Ascending aorta (tissue), 2 donors: ENCODE results near the gene ATXN1. TPM values are rescaled to one million over a fixed set of nuclear protein-coding genes. Genes with fewer than 3 reads are reported as not detected.
A peak's percentile ranks its signal among the peaks of the same experiment; 100 is the strongest.
"Not testable (repeated sequence)": the region's sequence is repeated elsewhere in the genome, so short reads cannot be mapped to it uniquely, and the experiment has no call there.

Source experiments
- DNase-seq, 2 donors: peaks; one replicate each; pipeline ENCODE4 v3.0.0-alpha.2; 2019; ENCODE audit warnings: low spot score in 2 of 2
- H3K27ac ChIP-seq, 2 donors: fragments of 200-600 bp; sonication (generic); one replicate each; pipeline ENCODE4 v1.5.1; 2016 to 2017; ENCODE audit warnings: mild to moderate bottlenecking in 1 of 2
- H3K27me3 ChIP-seq: fragments of 200-600 bp; sonication (generic); one replicate; pipeline ENCODE4 v1.5.1; 2017
- H3K36me3 ChIP-seq, 2 donors: fragments of 200-600 bp; sonication (generic); one replicate each; pipeline ENCODE4 v1.5.1; 2016
- H3K4me1 ChIP-seq, 2 donors: fragments of 200-600 bp; sonication (generic); one replicate each; pipeline ENCODE4 v1.5.1; 2016 to 2017; ENCODE audit warnings: mild to moderate bottlenecking in 1 of 2
- H3K4me3 ChIP-seq, 2 donors: fragments of 200-600 bp; sonication (generic); one replicate each; pipeline ENCODE4 v1.5.1; 2016 to 2017; ENCODE audit warnings: mild to moderate bottlenecking in 1 of 2
- H3K9me3 ChIP-seq, 2 donors: fragments of 200-600 bp; sonication (generic); one replicate each; pipeline ENCODE4 v1.5.1; 2016
- CTCF ChIP-seq, 3 experiments: fragments of 200-600 bp in 2 of 3; fragments of 450-650 bp in 1 of 3; sonication (generic) in 2 of 3; IDR thresholded peaks; one replicate each; pipeline ENCODE4 v1.5.1; 2016 to 2019; ENCODE audit warnings: antibody characterized with exemption in 3 of 3, mild to moderate bottlenecking in 1 of 3, moderate library complexity in 1 of 3
- intact Hi-C: fragments of 100-400 bp; cut with DNase I; formaldehyde crosslinking; loops from one replicate; pipeline ENCODE4 v1.15.1; 2023
- total RNA-seq: library from RNA; depleted of rRNA; stranded (reverse); fragments of >200 nt; gene quantifications from one replicate; pipeline ENCODE4 v1.1.0, GENCODE V29; 2016

The ATXN1 gene
- total RNA-seq, 1 donor from 2014 or later = 68.3 TPM

- no peaks in the 10 kb centered on the region for H3K9me3 ChIP-seq
- intact Hi-C loops = loop anchor here (10.0 kb wide), 1 partner anchor 1041 kb away; the partner anchor contains the start of gene DTNBP1
- no peak for TF ChIP-seq CTCF (IDR thresholded peaks at IDR 0.05)
- H3K4me1 ChIP-seq = peaks cover 5 to 28% of the 10 kb centered on the region in 2 donors
- no peak overlapping the region for H3K27ac ChIP-seq
- H3K4me3 ChIP-seq = no peak overlapping the region
- no peak for DNase-seq
- no peaks in the 10 kb centered on the region for H3K27me3 ChIP-seq
- no peaks in the 10 kb centered on the region for H3K36me3 ChIP-seq
Observed at GRCh38 chr6:16706029-16706428, 55.2 kb downstream of the ATXN1 start.

DNA sequence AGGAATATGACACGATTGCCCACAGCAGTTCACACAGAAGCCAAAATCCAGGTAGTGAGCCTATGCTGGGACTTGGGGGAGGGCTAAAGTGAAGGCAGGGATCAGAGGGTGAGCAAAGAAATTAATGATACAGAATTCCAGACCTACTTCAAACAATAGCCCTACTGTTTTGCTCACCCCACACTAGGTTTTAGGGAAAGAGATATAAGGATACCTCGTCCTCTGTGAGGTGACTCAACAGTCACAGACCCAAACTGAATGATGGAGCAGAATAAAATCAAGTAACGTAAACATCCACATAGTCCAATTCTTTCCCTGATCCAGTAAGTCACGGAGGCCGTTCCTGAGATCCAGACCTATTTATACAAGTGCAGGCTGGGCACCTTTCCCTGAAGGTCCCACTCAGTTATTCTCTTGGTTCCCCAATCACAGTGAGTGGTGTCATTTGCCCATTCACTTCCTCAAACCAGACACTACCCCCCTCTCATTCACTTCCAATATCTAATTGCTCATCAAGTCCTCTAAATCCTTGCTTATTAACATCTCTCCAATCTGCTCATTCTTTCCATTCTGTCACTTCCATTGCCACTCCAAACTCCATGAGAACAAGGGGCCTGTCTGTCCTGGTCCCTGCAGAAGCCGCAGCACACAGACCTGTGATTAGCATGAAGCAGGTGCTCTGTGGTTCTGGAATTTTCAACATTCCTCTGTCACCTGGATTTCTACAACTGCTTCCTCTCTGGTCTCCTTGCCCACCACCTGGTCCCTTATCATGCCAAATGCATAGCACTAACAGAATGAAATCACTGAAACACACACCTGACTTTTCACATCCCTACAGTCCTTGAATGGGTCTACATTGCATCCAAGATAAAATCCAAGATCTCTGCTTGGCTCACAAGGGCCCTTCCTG is 55.9 kb downstream of the ATXN1 start:
- no peak for TF ChIP-seq CTCF (IDR thresholded peaks at IDR 0.05)
- Histone ChIP-seq H3K36me3 (no peaks in the 10 kb centered on the region), H3K4me3 (no peak overlapping the region), H3K27me3 (no peaks in the 10 kb centered on the region), H3K4me1 (peaks cover 5 to 33% of the 10 kb centered on the region in 2 donors), H3K9me3 (no peaks in the 10 kb centered on the region), H3K27ac (peak overlapping the region in 1 of 2 donors; percentile 69)
- intact Hi-C loops = loop anchor here (10.0 kb wide), 1 partner anchor 1041 kb away; the partner anchor contains the start of gene DTNBP1
- no peak for DNase-seq

- no peaks in the 10 kb centered on the region for H3K36me3 ChIP-seq
- peak overlapping the region; percentile 67 to 69 for H3K27ac ChIP-seq
- intact Hi-C loops = loop anchor here (10.0 kb wide), 1 partner anchor 1040 kb away; the partner anchor contains the start of gene DTNBP1
- TF ChIP-seq CTCF (IDR thresholded peaks at IDR 0.05) = no peak
- no peaks in the 10 kb centered on the region for H3K9me3 ChIP-seq
- peaks cover 7 to 39% of the 10 kb centered on the region in 2 donors for H3K4me1 ChIP-seq
- no peak for DNase-seq
- no peaks in the 10 kb centered on the region for H3K27me3 ChIP-seq
- peak overlapping the region; percentile 11 to 60 for H3K4me3 ChIP-seq
Observed at GRCh38 chr6:16704401-16705045, 56.7 kb downstream of the ATXN1 start.

DNA sequence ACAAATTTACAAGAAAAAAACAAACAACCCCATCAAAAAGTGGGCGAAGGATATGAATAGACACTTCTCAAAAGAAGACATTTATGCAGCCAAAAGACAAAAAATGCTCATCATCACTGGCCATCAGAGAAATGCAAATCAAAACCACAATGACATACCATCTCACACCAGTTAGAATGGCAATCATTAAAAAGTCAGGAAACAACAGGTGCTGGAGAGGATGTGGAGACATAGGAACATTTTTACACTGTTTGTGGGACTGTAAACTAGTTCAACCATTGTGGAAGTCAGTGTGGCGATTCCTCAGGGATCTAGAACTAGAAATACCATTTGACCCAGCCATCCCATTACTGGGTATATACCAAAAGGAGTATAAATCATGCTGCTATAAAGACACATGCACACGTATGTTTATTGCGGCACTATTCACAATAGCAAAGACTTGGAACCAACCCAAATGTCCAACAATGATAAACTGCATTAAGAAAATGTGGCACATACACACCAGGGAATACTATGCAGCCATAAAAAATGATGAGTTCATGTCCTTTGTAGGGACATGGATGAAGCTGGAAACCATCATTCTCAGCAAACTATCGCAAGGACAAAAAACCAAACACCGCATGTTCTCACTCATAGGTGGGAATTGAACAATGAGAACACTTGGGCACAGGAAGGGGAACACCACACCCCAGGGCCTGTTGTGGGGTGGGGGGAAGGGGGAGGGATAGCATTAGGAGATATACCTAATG is 58.5 kb downstream of the ATXN1 start:
- not testable (repeated sequence) for H3K27me3 ChIP-seq, H3K9me3 ChIP-seq, H3K27ac ChIP-seq, H3K4me3 ChIP-seq, DNase-seq, H3K36me3 ChIP-seq
- intact Hi-C loops = loop anchor here (10.0 kb wide), 1 partner anchor 1038 kb away; the partner anchor contains the start of gene DTNBP1
- H3K4me1 ChIP-seq = peaks cover 7 to 48% of the 10 kb centered on the region in 2 donors

GRCh38 chr6:16700916-16701234 is 60.4 kb downstream of the ATXN1 start:
- intact Hi-C loops = loop anchor here (10.0 kb wide), 1 partner anchor 1036 kb away; the partner anchor contains the start of gene DTNBP1
- no peaks in the 10 kb centered on the region for H3K27me3 ChIP-seq

More at GRCh38 chr6:16700916-16701234, 60.4 kb downstream of the ATXN1 start:
- H3K4me1 ChIP-seq = peaks cover 5 to 48% of the 10 kb centered on the region in 2 donors
- H3K4me3 ChIP-seq = peak overlapping the region; percentile 36 to 63
- no peaks in the 10 kb centered on the region for H3K36me3 ChIP-seq
- peak overlapping the region; percentile 41 to 73 for H3K27ac ChIP-seq
- DNase-seq = no peak
- no peaks in the 10 kb centered on the region for H3K9me3 ChIP-seq
- no peak for TF ChIP-seq CTCF (IDR thresholded peaks at IDR 0.05)
